Loucy (cell line): Measurements from ENCODE around the gene SMURF2.
"Not testable (repeated sequence)": the region's sequence is repeated elsewhere in the genome, so short reads cannot be mapped to it uniquely, and the experiment has no call there.

Experiments used
- H2AFZ ChIP-seq: fragments of 200-600 bp; sonication (generic); 2 replicates; pipeline ENCODE4 v1.6.0; 2016; ENCODE audit warnings: antibody characterized with exemption, mild to moderate bottlenecking, low read length, moderate library complexity
- H3F3A ChIP-seq: fragments of 200-600 bp; 2 replicates; pipeline ENCODE4 v1.6.0; 2016; ENCODE audit warnings: antibody characterized with exemption, low read depth, mild to moderate bottlenecking
- H3K27me3 ChIP-seq: fragments of 200-600 bp; sonication (generic); 2 replicates; pipeline ENCODE4 v1.6.1; 2014; ENCODE audit warnings: low read length, mild to moderate bottlenecking; ENCODE audit not compliant: insufficient read depth, poor library complexity, severe bottlenecking
- H3K36me3 ChIP-seq: fragments of 200-600 bp; sonication (generic); 2 replicates; pipeline ENCODE4 v1.6.1; 2016; ENCODE audit warnings: low read length; ENCODE audit not compliant: insufficient read depth
- H3K4me1 ChIP-seq: fragments of 200-600 bp; sonication (generic); 2 replicates; pipeline ENCODE4 v1.5.1; 2014; ENCODE audit warnings: low read length, mild to moderate bottlenecking; ENCODE audit not compliant: insufficient read depth, poor library complexity, severe bottlenecking
- H3K4me2 ChIP-seq: fragments of 200-600 bp; sonication (generic); 2 replicates; pipeline ENCODE4 v1.6.0; 2014; ENCODE audit warnings: antibody characterized with exemption, low read length, low read depth, mild to moderate bottlenecking; ENCODE audit not compliant: poor library complexity, severe bottlenecking
- H3K4me3 ChIP-seq: fragments of 200-600 bp; sonication (generic); 2 replicates; pipeline ENCODE4 v1.5.1; 2014; ENCODE audit warnings: low read length, mild to moderate bottlenecking, mixed read lengths; ENCODE audit not compliant: poor library complexity, severe bottlenecking
- H3K79me2 ChIP-seq: fragments of 200-600 bp; sonication (generic); 2 replicates; pipeline ENCODE4 v1.6.1; 2014; ENCODE audit warnings: low read length; ENCODE audit not compliant: insufficient read depth
- H3K9ac ChIP-seq: fragments of 200-600 bp; sonication (generic); 2 replicates; pipeline ENCODE4 v1.6.0; 2014; ENCODE audit warnings: mild to moderate bottlenecking, low read depth, low read length, moderate library complexity; ENCODE audit not compliant: poor library complexity, severe bottlenecking
- H3K9me2 ChIP-seq: fragments of 200-600 bp; sonication (generic); replicated peaks from 2 replicates; pipeline ENCODE4 v1.6.1; 2016; ENCODE audit warnings: low read depth, low read length, mixed read lengths
- H3K9me3 ChIP-seq: fragments of 200-600 bp; sonication (generic); 2 replicates; pipeline ENCODE4 v1.6.1; 2014; ENCODE audit warnings: mild to moderate bottlenecking, antibody characterized with exemption, low read length, low read depth; ENCODE audit not compliant: insufficient read depth
- H4K20me1 ChIP-seq: fragments of 200-600 bp; sonication (generic); 2 replicates; pipeline ENCODE4 v1.6.0; 2014; ENCODE audit warnings: antibody characterized with exemption, low read length, mild to moderate bottlenecking; ENCODE audit not compliant: insufficient read depth, poor library complexity, severe bottlenecking
- CTCF ChIP-seq: fragments of 200-600 bp; sonication (generic); conservative IDR thresholded peaks from 2 replicates; pipeline ENCODE4 v1.5.1; 2014; ENCODE audit warnings: mild to moderate bottlenecking, antibody characterized with exemption, low read length
- EZH2phosphoT487 ChIP-seq: fragments of 200-600 bp; IDR thresholded peaks from 2 replicates; pipeline ENCODE4 v1.6.1; 2018; ENCODE audit warnings: antibody characterized with exemption, mild to moderate bottlenecking, moderate library complexity, borderline replicate concordance

SMURF2 gene

GRCh38 chr17:64667807-64668721 lies 6.0 kb upstream of the SMURF2 start:
- H3K4me2 ChIP-seq, H3K9me3 ChIP-seq, H3K4me3 ChIP-seq, H3F3A ChIP-seq, H3K9me2 ChIP-seq, H3K79me2 ChIP-seq, H3K4me1 ChIP-seq, H4K20me1 ChIP-seq, H3K27me3 ChIP-seq, H3K36me3 ChIP-seq, H3K9ac ChIP-seq, H2AFZ ChIP-seq: not testable (repeated sequence)

GRCh38 chr17:64664299-64664981 lies 2.3 kb upstream of the SMURF2 start:
- not testable (repeated sequence) for H3F3A ChIP-seq, H3K9me3 ChIP-seq, H3K9ac ChIP-seq, H3K36me3 ChIP-seq, H2AFZ ChIP-seq, H3K4me2 ChIP-seq, H3K9me2 ChIP-seq, H3K4me1 ChIP-seq, H3K27me3 ChIP-seq, H3K4me3 ChIP-seq
- Histone ChIP-seq H4K20me1 (peaks cover 14% of the 10 kb centered on the region), H3K79me2 (peaks cover 23% of the 10 kb centered on the region)

GRCh38 chr17:64663836-64664235 lies 1.7 kb upstream of the SMURF2 start:
- not testable (repeated sequence) for H3K4me3 ChIP-seq, H3K4me1 ChIP-seq, H2AFZ ChIP-seq, H3K4me2 ChIP-seq, H3K27me3 ChIP-seq, H3F3A ChIP-seq, H3K9me2 ChIP-seq, H3K9ac ChIP-seq, H3K36me3 ChIP-seq, H3K9me3 ChIP-seq
- Histone ChIP-seq H4K20me1 (peaks cover 17% of the 10 kb centered on the region), H3K79me2 (peaks cover 29% of the 10 kb centered on the region)

- Histone ChIP-seq H3K79me2 (peaks cover 38% of the 10 kb centered on the region), H3K36me3 (no peaks in the 10 kb centered on the region)
Observed at GRCh38 chr17:64662774-64663367, 764 bp upstream of the SMURF2 start.

More at GRCh38 chr17:64662774-64663367, 764 bp upstream of the SMURF2 start:
- TF ChIP-seq CTCF: no peak
- no peak for TF ChIP-seq EZH2phosphoT487
- H3K4me2 ChIP-seq: peak overlapping the region; percentile 84
- peaks cover 5% of the 10 kb centered on the region; the same call in 1 of the 2 replicates for H3F3A ChIP-seq
- H4K20me1 ChIP-seq: peaks cover 26% of the 10 kb centered on the region
- H3K27me3 ChIP-seq: no peaks in the 10 kb centered on the region
- peak overlapping the region; percentile 97 for H2AFZ ChIP-seq
- no peaks in the 10 kb centered on the region for H3K9me3 ChIP-seq
- H3K4me1 ChIP-seq: peaks cover 14% of the 10 kb centered on the region
- peak overlapping the region; percentile 94 for H3K4me3 ChIP-seq
- no peaks in the 10 kb centered on the region for H3K9me2 ChIP-seq
- peak overlapping the region; percentile 70 for H3K9ac ChIP-seq
